Ovary (tissue), 3 donors: Measurements from ENCODE around the gene SMARCA1.

Experiments used
- EP300 ChIP-seq: sonication (generic); formaldehyde crosslinking; IDR thresholded peaks from one replicate; pipeline ENCODE4 v1.6.1; 2017; ENCODE audit warnings: antibody characterized with exemption
- POLR2A ChIP-seq: fragments of 450-650 bp; IDR thresholded peaks from one replicate; pipeline ENCODE4 v1.6.1; 2017; ENCODE audit warnings: antibody characterized with exemption, mild to moderate bottlenecking, moderate library complexity
- TF ChIP-seq, protein P1 (sequence below), 3 donors: fragments of 450-650 bp in 2 of 3; fragments of 200-600 bp in 1 of 3; IDR thresholded peaks; one replicate each; pipeline versions ENCODE4 v1.5.1 to v1.8.0; 2016 to 2022; ENCODE audit warnings: antibody characterized with exemption in 3 of 3, mild to moderate bottlenecking in 1 of 3
- donor health status: DM: no; HTN: no; CAD: no.

DNA sequence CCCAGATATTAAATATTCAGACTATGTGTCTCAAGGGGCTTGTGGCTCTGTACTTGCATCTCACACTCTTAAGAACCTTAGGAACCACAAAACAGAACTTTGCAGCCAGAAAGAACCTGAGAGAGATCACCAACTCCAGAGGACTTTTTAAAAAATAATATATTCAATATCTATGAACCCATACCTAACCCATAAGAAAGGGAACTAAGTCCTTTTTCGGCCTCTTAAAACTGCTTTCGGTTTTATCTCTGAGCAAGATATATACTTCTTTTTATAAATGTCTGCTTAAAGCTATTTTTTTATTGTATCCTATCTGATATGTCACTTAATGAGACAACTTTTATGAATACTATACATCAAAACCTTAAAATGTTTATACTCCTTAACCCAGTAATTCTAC, 10.9 kb downstream of the SMARCA1 start:
- TF ChIP-seq, protein P1, sequence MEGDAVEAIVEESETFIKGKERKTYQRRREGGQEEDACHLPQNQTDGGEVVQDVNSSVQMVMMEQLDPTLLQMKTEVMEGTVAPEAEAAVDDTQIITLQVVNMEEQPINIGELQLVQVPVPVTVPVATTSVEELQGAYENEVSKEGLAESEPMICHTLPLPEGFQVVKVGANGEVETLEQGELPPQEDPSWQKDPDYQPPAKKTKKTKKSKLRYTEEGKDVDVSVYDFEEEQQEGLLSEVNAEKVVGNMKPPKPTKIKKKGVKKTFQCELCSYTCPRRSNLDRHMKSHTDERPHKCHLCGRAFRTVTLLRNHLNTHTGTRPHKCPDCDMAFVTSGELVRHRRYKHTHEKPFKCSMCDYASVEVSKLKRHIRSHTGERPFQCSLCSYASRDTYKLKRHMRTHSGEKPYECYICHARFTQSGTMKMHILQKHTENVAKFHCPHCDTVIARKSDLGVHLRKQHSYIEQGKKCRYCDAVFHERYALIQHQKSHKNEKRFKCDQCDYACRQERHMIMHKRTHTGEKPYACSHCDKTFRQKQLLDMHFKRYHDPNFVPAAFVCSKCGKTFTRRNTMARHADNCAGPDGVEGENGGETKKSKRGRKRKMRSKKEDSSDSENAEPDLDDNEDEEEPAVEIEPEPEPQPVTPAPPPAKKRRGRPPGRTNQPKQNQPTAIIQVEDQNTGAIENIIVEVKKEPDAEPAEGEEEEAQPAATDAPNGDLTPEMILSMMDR (IDR thresholded peaks at IDR 0.05): no peak
- no peak for TF ChIP-seq EP300
- TF ChIP-seq POLR2A: no peak
